Left lung (tissue), 10 donors: ENCODE results near the gene HOXA11. TPM values are rescaled to one million over a fixed set of nuclear protein-coding genes. Genes with fewer than 3 reads are reported as not detected.
A peak's percentile ranks its signal among the peaks of the same experiment; 100 is the strongest.

Source experiments
- ATAC-seq: fragments of 200-7000 bp; cut with Tn5 transposase; one replicate; pipeline ENCODE4 v1.9.1; 2020; ENCODE audit warnings: moderate library complexity
- DNase-seq, 4 donors: peaks; one replicate each; pipeline ENCODE4 v3.0.0-alpha.2; 2013 to 2020
- H3K27ac ChIP-seq, 2 donors: fragments of 200-600 bp; sonication (generic) in 1 of 2; one replicate each; pipeline versions ENCODE4 v1.5.0 to v1.8.0; 2020 to 2021
- H3K27me3 ChIP-seq, 2 donors: fragments of 200-600 bp; sonication (generic) in 1 of 2; one replicate each; pipeline versions ENCODE4 v1.5.0 to v1.8.0; 2020 to 2021
- H3K36me3 ChIP-seq, 2 donors: fragments of 200-600 bp; sonication (generic) in 1 of 2; one replicate each; pipeline versions ENCODE4 v1.5.0 to v1.8.0; 2020 to 2021
- H3K4me1 ChIP-seq, 2 donors: fragments of 200-600 bp; one replicate each; pipeline ENCODE4 v1.8.0; 2021
- H3K4me3 ChIP-seq, 2 donors: fragments of 200-600 bp; sonication (generic) in 1 of 2; one replicate each; pipeline versions ENCODE4 v1.5.0 to v1.8.0; 2020 to 2021; ENCODE audit warnings: mild to moderate bottlenecking in 1 of 2
- H3K9me3 ChIP-seq, 2 donors: fragments of 200-600 bp; sonication (generic) in 1 of 2; one replicate each; pipeline versions ENCODE4 v1.5.0 to v1.8.0; 2020 to 2021
- CTCF ChIP-seq, 2 donors: fragments of 200-600 bp; sonication (generic) in 1 of 2; IDR thresholded peaks; one replicate each; pipeline versions ENCODE4 v1.5.0 to v1.8.0; 2021; ENCODE audit warnings: antibody characterized with exemption in 2 of 2
- intact Hi-C, 2 donors: fragments of 100-400 bp; cut with DNase I; formaldehyde crosslinking; loops; one replicate each; pipeline versions ENCODE4 v1.11.2 to v1.14.2; 2022
- polyA plus RNA-seq, 6 donors: library from polyadenylated mRNA; unstranded; fragments of 120-200 nt; gene quantifications; one replicate each; pipeline ENCODE4 v1.2.1, GENCODE V29; 2013; ENCODE audit not compliant: insufficient read length in 6 of 6
- total RNA-seq, 2 donors: library from RNA; stranded (reverse); fragmentation: NEBNext Ultra II Directional; extraction: Animal tissue kit (Norgen Biotek cat#: 25700); gene quantifications; one replicate each; pipeline ENCODE4 v1.2.1, GENCODE V29; 2021
- donor health status: DM: no; HTN: yes; CAD: no.
- donor health status: DM: no; HTN: no; CAD: no.

HOXA11 gene
- total and polyA plus RNA-seq, 8 donors: 0.10 to 0.23 (median 0.13) TPM; not detected in 4

GRCh38 chr7:27189295-27189996 is 4.4 kb upstream of the HOXA11 start:
- DNase-seq: peak in 2 of 4 donors; percentile 19 to 69

DNA sequence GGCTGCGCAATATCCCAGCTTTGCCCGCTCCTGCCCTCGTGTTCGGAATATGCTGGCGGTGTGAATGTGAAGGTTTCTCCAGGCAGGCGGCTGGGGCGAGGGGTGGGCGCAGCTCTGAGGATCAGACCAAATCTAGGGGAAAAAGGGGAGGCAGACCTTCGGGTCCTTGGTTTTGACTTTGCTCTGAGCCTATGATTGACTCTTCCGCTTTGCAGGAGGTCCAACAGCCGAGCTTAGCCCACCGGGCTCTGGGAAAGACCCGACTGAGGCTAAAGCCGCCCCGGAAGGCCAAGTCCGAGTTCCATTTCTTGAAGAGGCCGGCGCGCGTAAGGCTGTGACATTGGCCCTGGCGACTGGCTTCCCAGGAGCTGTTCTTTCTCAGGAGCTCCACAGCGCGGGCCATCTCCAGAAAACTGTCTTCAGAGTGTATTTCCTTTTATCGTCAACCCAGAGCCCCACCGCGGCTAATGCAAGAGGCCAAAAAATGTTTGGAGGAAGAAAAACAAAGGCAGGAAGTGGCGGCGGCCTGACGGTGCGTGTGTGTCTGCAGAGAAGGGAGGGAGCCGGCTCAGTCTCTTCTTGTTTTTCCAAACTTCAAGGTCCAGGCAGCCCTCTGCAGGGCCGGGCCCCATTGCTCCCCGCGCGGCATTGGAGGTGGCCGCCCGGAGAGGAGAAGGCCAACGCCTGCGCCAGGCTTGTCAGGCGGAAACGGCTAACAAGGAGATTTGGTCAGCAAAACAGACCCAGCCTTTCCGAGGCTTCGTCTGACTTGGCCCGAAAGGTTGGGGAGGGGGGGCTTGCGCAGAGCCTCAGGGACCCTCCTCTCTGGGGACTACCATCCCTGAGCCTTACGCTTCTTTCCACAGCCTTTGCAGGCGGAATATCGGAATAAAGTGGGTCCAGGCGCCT is 3.6 kb upstream of the HOXA11 start:
- Histone ChIP-seq H3K27ac (no peak overlapping the region), H3K9me3 (no peaks in the 10 kb centered on the region), H3K4me1 (peaks cover 11 to 63% of the 10 kb centered on the region in 2 donors), H3K4me3 (peak overlapping the region in 1 of 2 donors; percentile 16), H3K36me3 (no peaks in the 10 kb centered on the region), H3K27me3 (peaks cover 100% of the 10 kb centered on the region in 2 donors)
- DNase-seq (peak in 2 of 4 donors; percentile 33 to 51), ATAC-seq (no peak)
- no peak for TF ChIP-seq CTCF (IDR thresholded peaks at IDR 0.05)
- intact Hi-C loops: no loop called here

More at GRCh38 chr7:27189295-27189996, 4.4 kb upstream of the HOXA11 start:
- no peak for ATAC-seq
- intact Hi-C loops: no loop called here
- Histone ChIP-seq H3K4me1 (peaks cover 11 to 59% of the 10 kb centered on the region in 2 donors), H3K36me3 (no peaks in the 10 kb centered on the region), H3K27me3 (peaks cover 100% of the 10 kb centered on the region in 2 donors), H3K27ac (no peak overlapping the region), H3K4me3 (no peak overlapping the region), H3K9me3 (no peaks in the 10 kb centered on the region)
- TF ChIP-seq CTCF (IDR thresholded peaks at IDR 0.05): no peak

GRCh38 chr7:27187475-27188385 is 2.7 kb upstream of the HOXA11 start:
- DNase-seq: peak in 2 of 4 donors; percentile 29 to 51
- Histone ChIP-seq H3K4me3 (no peak overlapping the region), H3K9me3 (no peaks in the 10 kb centered on the region), H3K4me1 (peaks cover 5 to 60% of the 10 kb centered on the region in 2 donors), H3K27ac (no peak overlapping the region), H3K36me3 (no peaks in the 10 kb centered on the region), H3K27me3 (peaks cover 100% of the 10 kb centered on the region in 2 donors)
- TF ChIP-seq CTCF (IDR thresholded peaks at IDR 0.05): no peak
- no peak for ATAC-seq
- intact Hi-C loops: no loop called here

- Histone ChIP-seq H3K27ac (no peak overlapping the region), H3K27me3 (peaks cover 100% of the 10 kb centered on the region in 2 donors)
- no peak for TF ChIP-seq CTCF (IDR thresholded peaks at IDR 0.05)
Measured at GRCh38 chr7:27186668-27187474, 1.8 kb upstream of the HOXA11 start.

More at GRCh38 chr7:27186668-27187474, 1.8 kb upstream of the HOXA11 start:
- DNase-seq: no peak
- intact Hi-C loops: no loop called here
- peaks cover 4 to 51% of the 10 kb centered on the region in 2 donors for H3K4me1 ChIP-seq
- H3K4me3 ChIP-seq: no peak overlapping the region
- H3K9me3 ChIP-seq: no peaks in the 10 kb centered on the region
- ATAC-seq: no peak
- no peaks in the 10 kb centered on the region for H3K36me3 ChIP-seq
